NCI-H2029 treated with DMSO at 0.1 percent for 48 hours (cell line): Measurements from ENCODE around the gene FBXO22.
"Not testable (repeated sequence)": the region's sequence is repeated elsewhere in the genome, so short reads cannot be mapped to it uniquely, and the experiment has no call there.

Experiments
- DNase-seq: peaks from one replicate; lab custom pipeline; 2025; lab: John Stamatoyannopoulos, UW

Gene FBXO22

GRCh38 chr15:75981149-75981815 lies 77.6 kb downstream of the FBXO22 start:
- DNase-seq, result no peak

GRCh38 chr15:75982468-75982867 lies 78.8 kb downstream of the FBXO22 start:
- DNase-seq, result no peak

- not testable (repeated sequence) for DNase-seq
Measured at GRCh38 chr15:75984706-75985105, 81.0 kb downstream of the FBXO22 start.

- no peak for DNase-seq
Measured at GRCh38 chr15:75985971-75986370, 82.3 kb downstream of the FBXO22 start.

GRCh38 chr15:75989045-75989444 lies 85.4 kb downstream of the FBXO22 start:
- no peak for DNase-seq

- DNase-seq, result no peak
Measured at GRCh38 chr15:75989875-75990274, 86.2 kb downstream of the FBXO22 start.
